Measurements from ENCODE around the gene CLIP1. TPM values are rescaled to one million over a fixed set of nuclear protein-coding genes. Genes with fewer than 3 reads are reported as not detected.
A peak's percentile ranks its signal among the peaks of the same experiment; 100 is the strongest.

The CLIP1 gene
- total and polyA plus RNA-seq, 4 experiments from 2014 or later: 5.9 to 65.7 (median 49.1) TPM

- Histone ChIP-seq H3K27me3 (ENCODE audit: insufficient read depth, low read length) (no peaks in the 10 kb centered on the region), H3K4me3 (ENCODE audit: low read length in 2 of 2) (no peak overlapping the region), H3K36me3 (ENCODE audit: insufficient read depth, low read length) (peaks cover 8% of the 10 kb centered on the region), H3K9me3 (ENCODE audit: control insufficient read depth in 1 of 2, low read length in 2 of 2) (no peaks in the 10 kb centered on the region), H3K27ac (ENCODE audit: low read depth, low read length) (no peak overlapping the region), H3K4me1 (ENCODE audit: insufficient read depth, low read length) (no peaks in the 10 kb centered on the region)
- no peak overlapping the region for H3K4me3 Mint-ChIP-seq
- H3K4me1 Mint-ChIP-seq: peaks cover 0 to 2% (median under 1%) of the 10 kb centered on the region in 4 donors
- POLR2A ChIA-PET (ENCODE audit: partially characterized antibody): no interaction called here
- CTCF ChIA-PET (ENCODE audit: partially characterized antibody): no interaction called here
- intact Hi-C loops (cut with micrococcal nuclease): loop anchor here (10.0 kb wide), 1 partner anchor 1338 kb away; no protein-coding TSS in a partner anchor
- H3K27me3 Mint-ChIP-seq: no peaks in the 10 kb centered on the region
- H3K36me3 Mint-ChIP-seq: peaks cover 25 to 32% of the 10 kb centered on the region in 2 donors
- DNase-seq: no peak
- H3K27ac Mint-ChIP-seq: peak overlapping the region in 1 of 7 donors; percentile 68
- H3K9me3 Mint-ChIP-seq: no peaks in the 10 kb centered on the region
These were observed 129.4 kb downstream of the CLIP1 start for GRCh38 chr12:122293081-122293480.

GRCh38 chr12:122291431-122291830, 131.0 kb downstream of the CLIP1 start:
- Histone ChIP-seq H3K27ac (ENCODE audit: low read depth, low read length) (no peak overlapping the region), H3K4me1 (ENCODE audit: insufficient read depth, low read length) (no peaks in the 10 kb centered on the region), H3K27me3 (ENCODE audit: insufficient read depth, low read length) (no peaks in the 10 kb centered on the region), H3K4me3 (ENCODE audit: low read length in 2 of 2) (no peak overlapping the region), H3K36me3 (ENCODE audit: insufficient read depth, low read length) (peaks cover 5% of the 10 kb centered on the region), H3K9me3 (ENCODE audit: control insufficient read depth in 1 of 2, low read length in 2 of 2) (no peaks in the 10 kb centered on the region)
- Mint-ChIP-seq H3K36me3 (peaks cover 21 to 23% of the 10 kb centered on the region in 2 donors), H3K9me3 (no peaks in the 10 kb centered on the region), H3K4me3 (no peak overlapping the region), H3K27ac (peak overlapping the region in 1 of 7 donors; percentile 4), H3K27me3 (no peaks in the 10 kb centered on the region), H3K4me1 (peaks cover 0 to 2% (median under 1%) of the 10 kb centered on the region in 4 donors)
- no peak for DNase-seq
- POLR2A ChIA-PET (ENCODE audit: partially characterized antibody): no interaction called here
- CTCF ChIA-PET (ENCODE audit: partially characterized antibody): no interaction called here
- intact Hi-C loops (cut with micrococcal nuclease): loop anchor here (10.0 kb wide), 1 partner anchor 1337 kb away; no protein-coding TSS in a partner anchor

GRCh38 chr12:122283680-122284079, 138.8 kb downstream of the CLIP1 start:
- Histone ChIP-seq H3K27ac (ENCODE audit: low read depth, low read length) (no peak overlapping the region), H3K4me1 (ENCODE audit: insufficient read depth, low read length) (no peaks in the 10 kb centered on the region), H3K36me3 (ENCODE audit: insufficient read depth, low read length) (peaks cover 15% of the 10 kb centered on the region), H3K9me3 (ENCODE audit: control insufficient read depth in 1 of 2, low read length in 2 of 2) (no peaks in the 10 kb centered on the region), H3K4me3 (ENCODE audit: low read length in 2 of 2) (no peak overlapping the region), H3K27me3 (ENCODE audit: insufficient read depth, low read length) (no peaks in the 10 kb centered on the region)
- no peaks in the 10 kb centered on the region for H3K9me3 Mint-ChIP-seq
- peaks cover 0 to 1% (median 0%) of the 10 kb centered on the region in 4 donors for H3K4me1 Mint-ChIP-seq
- H3K4me3 Mint-ChIP-seq: no peak overlapping the region
- no peaks in the 10 kb centered on the region for H3K27me3 Mint-ChIP-seq
- no peak for DNase-seq
- peaks cover 10 to 26% of the 10 kb centered on the region in 2 donors for H3K36me3 Mint-ChIP-seq
- CTCF ChIA-PET (ENCODE audit: partially characterized antibody): no interaction called here
- POLR2A ChIA-PET (ENCODE audit: partially characterized antibody): no interaction called here
- intact Hi-C loops (cut with micrococcal nuclease): no loop called here
- H3K27ac Mint-ChIP-seq: peak overlapping the region in 1 of 7 donors; percentile 48

- intact Hi-C loops (cut with micrococcal nuclease): no loop called here
- Histone ChIP-seq H3K27me3 (ENCODE audit: insufficient read depth, low read length) (no peaks in the 10 kb centered on the region), H3K36me3 (ENCODE audit: insufficient read depth, low read length) (peaks cover 23% of the 10 kb centered on the region), H3K4me1 (ENCODE audit: insufficient read depth, low read length) (no peaks in the 10 kb centered on the region), H3K9me3 (ENCODE audit: control insufficient read depth in 1 of 2, low read length in 2 of 2) (no peaks in the 10 kb centered on the region), H3K27ac (ENCODE audit: low read depth, low read length) (no peak overlapping the region), H3K4me3 (ENCODE audit: low read length in 2 of 2) (no peak overlapping the region)
- H3K27ac Mint-ChIP-seq: peak overlapping the region in 2 of 7 donors; percentile 13 to 20
- CTCF ChIA-PET (ENCODE audit: partially characterized antibody): no interaction called here
- no peak for DNase-seq
- POLR2A ChIA-PET (ENCODE audit: partially characterized antibody): no interaction called here
- no peak overlapping the region for H3K4me3 Mint-ChIP-seq
- H3K36me3 Mint-ChIP-seq: peaks cover 20 to 31% of the 10 kb centered on the region in 2 donors
- no peaks in the 10 kb centered on the region for H3K4me1 Mint-ChIP-seq
- H3K9me3 Mint-ChIP-seq: no peaks in the 10 kb centered on the region
- no peaks in the 10 kb centered on the region for H3K27me3 Mint-ChIP-seq
These were observed 140.4 kb downstream of the CLIP1 start for GRCh38 chr12:122282061-122282460.

GRCh38 chr12:122276242-122276641, 146.2 kb downstream of the CLIP1 start:
- Histone ChIP-seq H3K9me3 (ENCODE audit: control insufficient read depth in 1 of 2, low read length in 2 of 2) (no peaks in the 10 kb centered on the region), H3K36me3 (ENCODE audit: insufficient read depth, low read length) (peaks cover 30% of the 10 kb centered on the region), H3K27me3 (ENCODE audit: insufficient read depth, low read length) (no peaks in the 10 kb centered on the region), H3K27ac (ENCODE audit: low read depth, low read length) (no peak overlapping the region), H3K4me1 (ENCODE audit: insufficient read depth, low read length) (no peaks in the 10 kb centered on the region), H3K4me3 (ENCODE audit: low read length in 2 of 2) (no peak overlapping the region)
- Mint-ChIP-seq H3K27ac (no peak overlapping the region), H3K27me3 (no peaks in the 10 kb centered on the region), H3K4me3 (no peak overlapping the region), H3K36me3 (peaks cover 36 to 51% of the 10 kb centered on the region in 2 donors), H3K9me3 (no peaks in the 10 kb centered on the region), H3K4me1 (no peaks in the 10 kb centered on the region)
- ChIA-PET POLR2A (ENCODE audit: partially characterized antibody) (no interaction called here), CTCF (ENCODE audit: partially characterized antibody) (no interaction called here)
- no peak for DNase-seq
- intact Hi-C loops (cut with micrococcal nuclease): no loop called here

- Mint-ChIP-seq H3K27me3 (no peaks in the 10 kb centered on the region), H3K27ac (no peak overlapping the region), H3K4me3 (peak overlapping the region in 1 of 8 donors; percentile 35), H3K4me1 (no peaks in the 10 kb centered on the region), H3K36me3 (peaks cover 36 to 46% of the 10 kb centered on the region in 2 donors), H3K9me3 (no peaks in the 10 kb centered on the region)
- H3K27ac ChIP-seq (ENCODE audit: low read depth, low read length): no peak overlapping the region
- ChIA-PET CTCF (ENCODE audit: partially characterized antibody) (no interaction called here), POLR2A (ENCODE audit: partially characterized antibody) (no interaction called here)
- H3K9me3 ChIP-seq (ENCODE audit: control insufficient read depth in 1 of 2, low read length in 2 of 2): no peaks in the 10 kb centered on the region
- intact Hi-C loops (cut with micrococcal nuclease): no loop called here
- peaks cover 23% of the 10 kb centered on the region for H3K36me3 ChIP-seq (ENCODE audit: insufficient read depth, low read length)
- H3K27me3 ChIP-seq (ENCODE audit: insufficient read depth, low read length): no peaks in the 10 kb centered on the region
- DNase-seq: no peak
- H3K4me3 ChIP-seq (ENCODE audit: low read length in 2 of 2): no peak overlapping the region
- no peaks in the 10 kb centered on the region for H3K4me1 ChIP-seq (ENCODE audit: insufficient read depth, low read length)
These were observed 147.0 kb downstream of the CLIP1 start for GRCh38 chr12:122275459-122275858.

- intact Hi-C loops (cut with micrococcal nuclease): loop anchor here (1.0 to 2.0 kb wide), 4 partner anchors 22 to 212 kb away; partner anchors contain the start of gene DIABLO
- CTCF ChIA-PET (ENCODE audit: partially characterized antibody): interaction anchor here (0.7 to 2.8 kb wide), 19 partner anchors 12 to 1082 kb away, joined by 3 to 35 read pairs (median 5); partner anchors contain the start of gene DIABLO
- H3K27me3 Mint-ChIP-seq: peaks cover 0 to 4% of the 10 kb centered on the region in 2 donors
- H3K9me3 Mint-ChIP-seq: peaks cover 0 to 9% (median 1%) of the 10 kb centered on the region in 8 donors
- H3K9me3 ChIP-seq (ENCODE audit: control insufficient read depth in 1 of 2, low read length in 2 of 2): no peaks in the 10 kb centered on the region
- peak within 1 kb of the TSS; percentile 96 to 99 (median 98) for H3K4me3 Mint-ChIP-seq
- peak within 1 kb of the TSS; percentile 81 for H3K27ac ChIP-seq (ENCODE audit: low read depth, low read length)
- H3K36me3 ChIP-seq (ENCODE audit: insufficient read depth, low read length): peaks cover 8% of the 10 kb centered on the region
- H3K4me1 ChIP-seq (ENCODE audit: insufficient read depth, low read length): peaks cover 23% of the 10 kb centered on the region
- H3K36me3 Mint-ChIP-seq: peaks cover 10 to 38% of the 10 kb centered on the region in 2 donors
- peak; percentile 88 to 93 (median 91) for DNase-seq
- peak within 1 kb of the TSS; percentile 70 to 99 for H3K4me3 ChIP-seq (ENCODE audit: low read length in 2 of 2)
- peak within 1 kb of the TSS; percentile 99 to 100 (median 99) for H3K27ac Mint-ChIP-seq
- POLR2A ChIA-PET (ENCODE audit: partially characterized antibody): interaction anchor here (0.6 to 9.3 kb wide), 13 partner anchors 9 to 1799 kb away, joined by 3 to 128 read pairs (median 4); partner anchors contain the start of genes DIABLO, KNTC1 and RSRC2
- no peaks in the 10 kb centered on the region for H3K27me3 ChIP-seq (ENCODE audit: insufficient read depth, low read length)
- peaks cover 14 to 37% (median 25%) of the 10 kb centered on the region in 4 donors for H3K4me1 Mint-ChIP-seq
These were observed 156.1 kb downstream of the CLIP1 start, which contains the start of gene VPS33A for GRCh38 chr12:122266230-122266901. VPS33A (minus strand) TSS chr12:122266494; CDS start chr12:122266408, 86 bp downstream.

Data from CD4-positive, alpha-beta memory T cell (primary cell).